IMR-90 (cell line): ENCODE data around the gene ADGRL3. TPM values are rescaled to one million over a fixed set of nuclear protein-coding genes. Genes with fewer than 3 reads are reported as not detected.

Experiments
- ATAC-seq: fragments of 200-7000 bp; cut with Tn5 transposase; 2 replicates; pipeline ENCODE4 v1.9.1; 2020; ENCODE audit warnings: low read depth, mild to moderate bottlenecking, moderate library complexity
- BruUV-seq: library from RNA; stranded (reverse); fragments of 400-500 nt; replicated peaks from 2 replicates; lab custom pipeline; 2021; lab: Mats Ljungman, UMichigan
- CTCF ChIA-PET: fragments of 300-600 bp; formaldehyde crosslinking; extraction: SDS; loops from one replicate; lab custom pipeline; 2021; ENCODE audit warnings: antibody characterized with exemption; lab: Yijun Ruan, JAX
- POLR2A ChIA-PET: fragments of 300-600 bp; sonication (Branson Sonifier 250); formaldehyde crosslinking; loops from one replicate; lab custom pipeline; 2022; ENCODE audit warnings: antibody characterized with exemption; ENCODE audit not compliant: unreplicated experiment; lab: Charles Lee
- DNase-seq: peaks from one replicate; pipeline ENCODE4 v3.0.0; 2013
- H2AFZ ChIP-seq: replicated peaks from 2 replicates; pipeline ENCODE3; 2013; ENCODE audit warnings: low read length, mild to moderate bottlenecking; ENCODE audit not compliant: poor library complexity
- H2AK5ac ChIP-seq: 2 replicates; pipeline ENCODE4 v1.6.1; 2013; ENCODE audit warnings: low read depth, low read length, inconsistent platforms
- H2AK9ac ChIP-seq: replicated peaks from 2 replicates; pipeline ENCODE3; 2013; ENCODE audit warnings: mild to moderate bottlenecking, low read depth, low read length, moderate library complexity; ENCODE audit not compliant: poor library complexity
- H2BK120ac ChIP-seq: 2 replicates; pipeline ENCODE4 v1.6.1; 2013; ENCODE audit warnings: low read depth, low read length, inconsistent platforms
- H2BK15ac ChIP-seq: 3 replicates; pipeline ENCODE4 v1.6.1; 2013; ENCODE audit warnings: low read depth, low read length, inconsistent platforms
- H2BK20ac ChIP-seq: 2 replicates; pipeline ENCODE4 v1.6.1; 2013; ENCODE audit warnings: low read depth, mild to moderate bottlenecking, inconsistent platforms, low read length, moderate library complexity
- H2BK5ac ChIP-seq: 2 replicates; pipeline ENCODE4 v1.6.1; 2013; ENCODE audit warnings: mild to moderate bottlenecking, low read depth, low read length, inconsistent platforms; ENCODE audit not compliant: poor library complexity, severe bottlenecking
- H3K14ac ChIP-seq: replicated peaks from 2 replicates; pipeline ENCODE4 v1.6.1; 2013; ENCODE audit warnings: low read depth, low read length, inconsistent platforms
- H3K18ac ChIP-seq: 2 replicates; pipeline ENCODE4 v1.6.1; 2013; ENCODE audit warnings: low read depth, low read length, control low read depth
- H3K23ac ChIP-seq: 2 replicates; pipeline ENCODE4 v1.6.1; 2013; ENCODE audit warnings: low read depth, low read length, inconsistent platforms
- H3K27ac ChIP-seq: 2 replicates; pipeline ENCODE4 v1.5.1; 2013; ENCODE audit warnings: mild to moderate bottlenecking, control low read depth, low read length; ENCODE audit not compliant: insufficient read depth
- H3K27me3 ChIP-seq: 2 replicates; pipeline ENCODE4 v1.6.1; 2013; ENCODE audit warnings: low read length; ENCODE audit not compliant: control insufficient read depth, insufficient read depth
- H3K36me3 ChIP-seq: 2 replicates; pipeline ENCODE4 v1.6.1; 2013; ENCODE audit warnings: low read length, mixed read lengths; ENCODE audit not compliant: control insufficient read depth, insufficient read depth
- H3K4ac ChIP-seq: 2 replicates; pipeline ENCODE4 v1.6.1; 2013; ENCODE audit warnings: low read depth, low read length, inconsistent platforms
- H3K4me1 ChIP-seq: 2 replicates; pipeline ENCODE4 v1.6.1; 2013; ENCODE audit warnings: low read length, mixed read lengths; ENCODE audit not compliant: control insufficient read depth, insufficient read depth
- H3K4me2 ChIP-seq: 2 replicates; pipeline ENCODE4 v1.6.1; 2013; ENCODE audit warnings: low read depth, mild to moderate bottlenecking, control low read depth, low read length, moderate library complexity
- H3K4me3 ChIP-seq: 2 replicates; pipeline ENCODE4 v1.5.1; 2013; ENCODE audit warnings: low read depth, mild to moderate bottlenecking, control low read depth, low read length, moderate library complexity; ENCODE audit not compliant: insufficient read depth
- H3K56ac ChIP-seq: 2 replicates; pipeline ENCODE4 v1.6.1; 2013; ENCODE audit warnings: low read length, inconsistent platforms; ENCODE audit not compliant: insufficient read depth; ENCODE audit errors: extremely low read depth
- H3K79me1 ChIP-seq, 2 experiments: 2 replicates each; pipeline ENCODE4 v1.6.1; 2013; ENCODE audit warnings: low read length in 2 of 2, inconsistent platforms in 1 of 2, low read depth in 1 of 2
- H3K9ac ChIP-seq: 2 replicates; pipeline ENCODE4 v1.6.1; 2013; ENCODE audit warnings: low read depth, low read length, control low read depth
- H3K9me1 ChIP-seq: 2 replicates; pipeline ENCODE4 v1.6.1; 2013; ENCODE audit warnings: low read length, inconsistent platforms; ENCODE audit not compliant: insufficient read depth
- H3K9me3 ChIP-seq: 2 replicates; pipeline ENCODE4 v1.6.1; 2013; ENCODE audit warnings: low read length; ENCODE audit not compliant: control insufficient read depth, insufficient read depth
- H4K20me1 ChIP-seq: 2 replicates; pipeline ENCODE4 v1.6.1; 2013; ENCODE audit warnings: low read length, inconsistent platforms; ENCODE audit not compliant: insufficient read depth
- H4K5ac ChIP-seq: 2 replicates; pipeline ENCODE4 v1.6.1; 2013; ENCODE audit warnings: mild to moderate bottlenecking, low read depth, low read length, control low read depth
- H4K8ac ChIP-seq, 2 experiments: 2 replicates each; pipeline ENCODE4 v1.6.1; 2013; ENCODE audit warnings: low read depth in 2 of 2, low read length in 2 of 2, control low read depth in 1 of 2, inconsistent platforms in 1 of 2
- H4K91ac ChIP-seq: 2 replicates; pipeline ENCODE4 v1.6.1; 2013; ENCODE audit warnings: low read depth, low read length, inconsistent platforms; ENCODE audit not compliant: insufficient read depth
- BHLHE40 ChIP-seq: fragments of 150-350 bp; IDR thresholded peaks from 2 replicates; pipeline ENCODE4 v1.6.1; 2016; ENCODE audit warnings: mild to moderate bottlenecking, low read depth, low read length
- MXI1 ChIP-seq: IDR thresholded peaks from 2 replicates; pipeline ENCODE4 v1.6.1; 2012; ENCODE audit warnings: low read depth, mild to moderate bottlenecking, low read length, moderate library complexity, borderline replicate concordance
- NFE2L2 ChIP-seq: fragments of 150-350 bp; IDR thresholded peaks from 2 replicates; pipeline ENCODE4 v1.6.1; 2016; ENCODE audit warnings: low read depth, mild to moderate bottlenecking, low read length
- WGBS, 2 experiments: methylation state at CpG; one replicate each; pipeline versions ENCODE4 v1.1.5 to v1.1.7; 2013; ENCODE audit warnings: missing lambda C conversion rate in 2 of 2; ENCODE audit not compliant: insufficient read length in 1 of 2; ENCODE audit errors: extremely low coverage in 2 of 2; 5-methylcytosine and 5-hydroxymethylcytosine counted together
- dilution Hi-C: fragments of 300-500 bp; cut with HindIII; formaldehyde crosslinking; loops from one replicate; pipeline ENCODE4 v1.14.3; 2018; ENCODE audit warnings: low sequenced_read_pairs; ENCODE audit not compliant: unreplicated experiment
- in situ Hi-C: fragments of 300-500 bp; cut with MboI; formaldehyde crosslinking; loops from 3 replicates; pipeline ENCODE4 v1.14.3; 2019; ENCODE audit warnings: low sequenced_read_pairs, inconsistent platforms, mixed read lengths
- intact Hi-C: fragments of 100-400 bp; cut with micrococcal nuclease; formaldehyde crosslinking; loops from 2 replicates; pipeline ENCODE4 v1.10.0; 2022
- polyA plus RNA-seq, 3 experiments: library from polyadenylated mRNA; depleted of rRNA; stranded (reverse); fragments of >200 nt; gene quantifications; 2 replicates each; pipeline ENCODE4 v1.2.3, GENCODE V29; 2012; ENCODE audit warnings: low replicate concordance in 1 of 3
- total RNA-seq: library from RNA; depleted of rRNA; stranded (reverse); fragments of >200 nt; gene quantifications from 2 replicates; pipeline ENCODE4 v1.2.3, GENCODE V29; 2012

The ADGRL3 gene
- total and polyA plus RNA-seq, 2 of the 4 experiments (the other 2 are of a cell fraction), result 0.46 to 2.5 TPM

DNA sequence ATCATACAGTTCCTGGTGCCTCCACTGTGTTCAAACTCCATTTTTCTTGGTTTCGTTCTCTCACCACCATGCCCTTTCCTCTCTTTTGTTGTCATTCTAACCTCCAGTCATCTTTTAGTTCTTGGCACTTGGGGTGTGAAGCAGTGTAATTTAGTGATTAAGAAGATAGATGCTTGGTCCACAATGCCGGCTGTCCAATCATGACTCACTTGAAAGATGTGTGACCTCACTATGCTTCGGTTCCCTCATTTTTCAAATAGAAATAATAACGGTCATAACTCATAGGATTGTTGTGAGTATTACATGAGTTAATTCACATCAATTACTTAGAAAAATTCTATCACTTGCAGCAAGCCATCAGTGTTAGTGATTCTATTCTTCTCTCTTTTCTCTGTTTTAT, 327.8 kb downstream of the ADGRL3 start:
- no peak overlapping the region for H4K8ac ChIP-seq
- no peak overlapping the region for H4K91ac ChIP-seq
- H3K79me1 ChIP-seq, result no peaks in the 10 kb centered on the region
- H3K36me3 ChIP-seq, result no peaks in the 10 kb centered on the region
- H3K9ac ChIP-seq, result no peak overlapping the region
- no peaks in the 10 kb centered on the region for H4K20me1 ChIP-seq
- intact Hi-C loops (no loop called here), in situ Hi-C loops (no loop called here), dilution Hi-C loops (no loop called here)
- H3K4me2 ChIP-seq, result no peak overlapping the region
- no peaks in the 10 kb centered on the region for H3K27me3 ChIP-seq
- no peak overlapping the region for H2BK5ac ChIP-seq
- no peak overlapping the region for H3K56ac ChIP-seq
- DNase-seq, result no peak
- H4K5ac ChIP-seq, result no peak overlapping the region
- BruUV-seq, result no TSS peak
- ChIA-PET POLR2A (no interaction called here), CTCF (no interaction called here)
- H3K27ac ChIP-seq, result no peak overlapping the region
- no peak overlapping the region for H3K23ac ChIP-seq
- no peaks in the 10 kb centered on the region for H3K9me3 ChIP-seq
- H3K4me1 ChIP-seq, result no peaks in the 10 kb centered on the region
- ATAC-seq, result no peak
- H2BK15ac ChIP-seq, result no peak overlapping the region
- no peak overlapping the region for H2AK5ac ChIP-seq
- no peak overlapping the region for H2BK20ac ChIP-seq
- H3K9me1 ChIP-seq, result no peaks in the 10 kb centered on the region
- H3K14ac ChIP-seq, result no peak overlapping the region
- no peak overlapping the region for H3K4ac ChIP-seq
- no peak overlapping the region for H3K18ac ChIP-seq
- H2BK120ac ChIP-seq, result no peak overlapping the region
- no peak overlapping the region for H2AK9ac ChIP-seq
- WGBS, 2 experiments, result no CpG with 5 or more reads among the region's 4 CpGs
- TF ChIP-seq MXI1, result no peak
- TF ChIP-seq NFE2L2, result no peak
- no peak for TF ChIP-seq BHLHE40
- H2AFZ ChIP-seq, result no peak overlapping the region
- H3K4me3 ChIP-seq, result no peak overlapping the region
